ENCODE results near the gene COLQ.

Gene COLQ

DNA sequence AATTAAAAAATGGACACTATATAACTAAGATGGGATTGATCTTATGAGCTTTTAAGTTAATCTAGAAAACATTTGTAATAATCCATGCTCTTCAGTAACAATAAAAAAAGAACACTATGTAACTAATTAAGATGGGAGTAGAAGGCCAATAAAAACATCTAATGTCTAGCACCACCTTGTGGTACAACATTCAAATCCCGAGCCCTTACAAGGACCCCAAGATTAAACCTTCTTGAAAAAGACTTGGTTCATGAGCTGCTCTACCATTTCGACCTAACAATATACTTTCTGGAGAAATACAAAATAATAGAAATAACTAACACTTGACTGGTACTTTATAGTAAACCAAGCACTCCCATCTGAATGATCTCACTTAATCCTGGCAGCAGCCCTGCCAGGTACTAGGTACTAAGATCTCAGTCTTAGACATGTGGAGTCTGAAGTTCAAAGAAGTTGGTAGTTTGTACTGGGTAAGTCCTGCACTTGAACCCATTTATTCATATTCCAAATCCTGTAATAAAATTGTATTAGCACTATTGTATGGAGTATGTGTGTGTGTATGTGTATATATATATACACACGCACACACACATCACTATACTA, 116.0 kb downstream of the COLQ start:
- H3K27ac ChIP-seq (ENCODE audit: low read length) = no peak overlapping the region
- H3K4me1 ChIP-seq (ENCODE audit: control insufficient read depth, insufficient read depth, low read length) = no peaks in the 10 kb centered on the region; the same call in 1 of the 2 replicates
- H3K4me3 ChIP-seq (ENCODE audit: low read length) = no peak overlapping the region
- H3K9me3 ChIP-seq (ENCODE audit: control insufficient read depth, insufficient read depth, low read length) = no peaks in the 10 kb centered on the region
- WGBS (ENCODE audit: insufficient coverage, insufficient read length) = no CpG with 5 or more reads among the region's 3 CpGs
- no peaks in the 10 kb centered on the region; the same call in 1 of the 2 replicates for H3K36me3 ChIP-seq (ENCODE audit: control insufficient read depth, insufficient read depth, low read length)
- no peak for DNase-seq (ENCODE audit: low read depth, low spot score)
- H3K27me3 ChIP-seq (ENCODE audit: control insufficient read depth, insufficient read depth, low read length) = no peaks in the 10 kb centered on the region

DNA sequence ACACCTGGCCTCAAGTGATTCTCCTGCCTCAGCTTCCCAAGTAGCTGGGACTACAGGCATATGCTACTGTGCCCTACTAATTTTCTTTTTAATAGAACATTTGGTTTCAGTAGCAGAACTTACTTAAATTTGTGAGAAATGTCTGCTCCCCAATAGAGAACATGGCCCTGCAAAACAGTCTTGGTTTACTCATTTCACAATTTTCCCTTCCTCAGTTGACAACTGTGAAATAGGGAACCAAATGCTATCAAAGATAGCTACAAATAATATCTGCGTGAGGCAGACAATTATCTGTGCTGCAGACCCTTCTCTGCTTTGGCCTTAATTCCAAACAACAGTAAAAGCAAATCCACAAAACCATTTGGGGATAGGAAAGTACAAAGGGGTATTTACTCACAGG, 116.7 kb downstream of the COLQ start:
- no CpG with 5 or more reads among the region's 1 CpG for WGBS (ENCODE audit: insufficient coverage, insufficient read length)
- H3K4me3 ChIP-seq (ENCODE audit: low read length) = no peak overlapping the region
- no peak for DNase-seq (ENCODE audit: low read depth, low spot score)

DNA sequence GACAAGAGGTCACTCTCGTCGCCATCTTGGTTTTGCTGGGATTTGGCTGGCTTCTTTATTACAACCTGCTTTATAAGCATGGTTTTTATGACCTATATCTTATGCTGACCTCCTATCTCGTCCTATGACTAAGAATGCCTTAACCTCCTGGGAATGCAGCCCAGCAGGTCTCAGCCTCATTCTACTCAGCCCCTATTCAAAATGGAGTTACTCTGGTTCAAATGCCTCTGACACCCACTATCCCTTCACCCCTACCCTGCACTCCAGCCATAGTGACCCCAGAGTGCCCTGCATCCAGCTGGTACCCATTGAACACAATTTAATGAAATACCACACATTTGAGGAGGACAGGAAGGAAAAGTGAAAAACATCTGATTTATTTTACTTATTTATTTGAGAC, 117.5 kb downstream of the COLQ start:
- Histone ChIP-seq H3K9me3 (ENCODE audit: control insufficient read depth, insufficient read depth, low read length) (no peaks in the 10 kb centered on the region), H3K36me3 (ENCODE audit: control insufficient read depth, insufficient read depth, low read length) (no peaks in the 10 kb centered on the region), H3K4me3 (ENCODE audit: low read length) (no peak overlapping the region), H3K4me1 (ENCODE audit: control insufficient read depth, insufficient read depth, low read length) (no peaks in the 10 kb centered on the region; the same call in 1 of the 2 replicates), H3K27me3 (ENCODE audit: control insufficient read depth, insufficient read depth, low read length) (no peaks in the 10 kb centered on the region), H3K27ac (ENCODE audit: low read length) (no peak overlapping the region)
- WGBS (ENCODE audit: insufficient coverage, insufficient read length) = no CpG with 5 or more reads among the region's 3 CpGs
- no peak for DNase-seq (ENCODE audit: low read depth, low spot score)

More for the DNA sequence above, 116.7 kb downstream of the COLQ start:
- Histone ChIP-seq H3K9me3 (ENCODE audit: control insufficient read depth, insufficient read depth, low read length) (no peaks in the 10 kb centered on the region), H3K36me3 (ENCODE audit: control insufficient read depth, insufficient read depth, low read length) (no peaks in the 10 kb centered on the region), H3K27ac (ENCODE audit: low read length) (no peak overlapping the region), H3K4me1 (ENCODE audit: control insufficient read depth, insufficient read depth, low read length) (no peaks in the 10 kb centered on the region; the same call in 1 of the 2 replicates), H3K27me3 (ENCODE audit: control insufficient read depth, insufficient read depth, low read length) (no peaks in the 10 kb centered on the region)

DNA sequence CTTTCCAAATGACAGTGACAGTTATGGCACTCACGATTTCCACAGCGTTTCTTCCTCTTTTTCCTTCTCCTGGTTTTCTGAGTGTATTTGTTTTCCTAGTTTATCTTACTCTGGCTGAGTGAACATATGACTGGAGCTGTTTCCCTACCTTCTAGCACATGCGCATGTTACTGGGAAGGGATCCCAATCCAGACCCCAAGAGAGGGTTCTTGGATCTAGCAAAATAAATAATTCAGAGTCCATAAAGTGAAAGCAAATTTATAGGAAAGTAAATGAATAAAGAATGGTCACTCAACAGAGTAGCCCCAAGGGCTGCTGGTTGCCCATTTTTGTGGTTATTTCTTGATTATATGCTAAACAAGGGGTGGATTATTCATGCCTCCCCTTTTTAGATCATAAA, 118.0 kb downstream of the COLQ start:
- Histone ChIP-seq H3K4me1 (ENCODE audit: control insufficient read depth, insufficient read depth, low read length) (no peaks in the 10 kb centered on the region; the same call in 1 of the 2 replicates), H3K27me3 (ENCODE audit: control insufficient read depth, insufficient read depth, low read length) (no peaks in the 10 kb centered on the region), H3K4me3 (ENCODE audit: low read length) (no peak overlapping the region), H3K9me3 (ENCODE audit: control insufficient read depth, insufficient read depth, low read length) (no peaks in the 10 kb centered on the region), H3K36me3 (ENCODE audit: control insufficient read depth, insufficient read depth, low read length) (no peaks in the 10 kb centered on the region), H3K27ac (ENCODE audit: low read length) (no peak overlapping the region)
- WGBS (ENCODE audit: insufficient coverage, insufficient read length) = no CpG with 5 or more reads among the region's 3 CpGs
- no peak for DNase-seq (ENCODE audit: low read depth, low spot score)

DNA sequence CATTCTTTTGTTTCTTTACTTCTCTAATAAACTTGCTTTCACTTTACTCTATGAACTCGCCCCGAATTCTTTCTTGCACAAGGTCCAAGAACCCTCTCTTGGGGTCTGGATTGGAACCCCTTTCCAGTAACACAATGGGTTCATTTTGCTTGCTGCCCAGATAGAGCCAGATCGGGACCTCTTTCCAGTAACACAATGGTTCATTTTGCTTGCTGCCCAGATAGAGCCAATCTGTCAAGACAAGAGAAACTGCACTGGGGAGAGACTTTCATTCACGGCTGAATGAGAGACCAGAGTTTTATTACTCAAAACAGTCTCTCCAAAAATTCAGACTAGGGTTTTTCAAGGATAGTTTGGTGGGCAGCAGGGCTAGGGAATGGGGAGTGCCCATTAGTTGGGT, 119.6 kb downstream of the COLQ start:
- Histone ChIP-seq H3K4me1 (ENCODE audit: control insufficient read depth, insufficient read depth, low read length) (no peaks in the 10 kb centered on the region; the same call in 1 of the 2 replicates), H3K36me3 (ENCODE audit: control insufficient read depth, insufficient read depth, low read length) (no peaks in the 10 kb centered on the region), H3K27me3 (ENCODE audit: control insufficient read depth, insufficient read depth, low read length) (no peaks in the 10 kb centered on the region), H3K4me3 (ENCODE audit: low read length) (no peak overlapping the region), H3K9me3 (ENCODE audit: control insufficient read depth, insufficient read depth, low read length) (peaks cover 3% of the 10 kb centered on the region), H3K27ac (ENCODE audit: low read length) (no peak overlapping the region)
- no peak for DNase-seq (ENCODE audit: low read depth, low spot score)
- no CpG with 5 or more reads among the region's 4 CpGs for WGBS (ENCODE audit: insufficient coverage, insufficient read length)
